ENCODE results near the gene TNNT2. TPM values are rescaled to one million over a fixed set of nuclear protein-coding genes. Genes with fewer than 3 reads are reported as not detected.

TNNT2 gene
- total and polyA plus RNA-seq, 2 of the 13 experiments (the other 11 are each of a cell fraction or from before 2014, with no cell fraction given) = 0.20 to 0.63 TPM

- no peak for TF ChIP-seq GPN1 (CRISPR knock-in tag; IDR thresholded peaks at IDR 0.05; ENCODE audit: borderline replicate concordance)
- peak; percentile 72; the same call in 1 of the 2 replicates for TF ChIP-seq RXRA (CRISPR knock-in tag; IDR thresholded peaks at IDR 0.05)
- TF ChIP-seq ELF3 (CRISPR knock-in tag; IDR thresholded peaks at IDR 0.05) = 0 out of 2 replicates have a peak, but pooled peaks have one; percentile 26
- TF ChIP-seq GMEB1 (CRISPR knock-in tag; IDR thresholded peaks at IDR 0.05; ENCODE audit: borderline replicate concordance) = peak; percentile 41; the same call in 1 of the 2 replicates
- 0 out of 2 replicates have a peak, but pooled peaks have one; percentile 20 for TF ChIP-seq SAFB2 (CRISPR knock-in tag; IDR thresholded peaks at IDR 0.05; ENCODE audit: borderline replicate concordance, low read depth)
- TF ChIP-seq ZNF318 (CRISPR knock-in tag; IDR thresholded peaks at IDR 0.05) = no peak
- TF ChIP-seq ZNF382 (CRISPR knock-in tag; IDR thresholded peaks at IDR 0.05; ENCODE audit: borderline replicate concordance) = no peak
- TF ChIP-seq SSRP1 (CRISPR knock-in tag; IDR thresholded peaks at IDR 0.05) = no peak
- no peak for TF ChIP-seq FOXO4 (CRISPR knock-in tag; conservative IDR thresholded peaks at IDR 0.05)
- TF ChIP-seq ZHX1 (CRISPR knock-in tag; IDR thresholded peaks at IDR 0.05; ENCODE audit: low read depth) = 0 out of 2 replicates have a peak, but pooled peaks have one; percentile 35
- peak; percentile 25 to 33; a peak in 1 of 4 replicates for TF ChIP-seq EP300 (IDR thresholded peaks at IDR 0.05; ENCODE audit: low read depth in 2 of 2, low read length in 2 of 2)
- no peak for TF ChIP-seq EP300 (CRISPR knock-in tag; IDR thresholded peaks at IDR 0.05; ENCODE audit: borderline replicate concordance)
- no peak for TF ChIP-seq ZNF256 (CRISPR knock-in tag; conservative IDR thresholded peaks at IDR 0.05)
- 0 out of 2 replicates have a peak, but pooled peaks have one; percentile 66 for TF ChIP-seq AHR (CRISPR knock-in tag; IDR thresholded peaks at IDR 0.05)
- TF ChIP-seq NR2C2 (CRISPR knock-in tag; IDR thresholded peaks at IDR 0.05; ENCODE audit: borderline replicate concordance) = no peak
Measured at GRCh38 chr1:201396861-201397464, 19.5 kb upstream of the TNNT2 start (continued).
